ENCODE results near the gene TMEM131. TPM values are rescaled to one million over a fixed set of nuclear protein-coding genes. Genes with fewer than 3 reads are reported as not detected.

The TMEM131 gene
- total and polyA plus RNA-seq, 3 donors from 2014 or later: 35.0 to 54.8 (median 49.6) TPM

GRCh38 chr2:97950329-97951154 lies 45.2 kb downstream of the TMEM131 start:
- H3K4me3 ChIP-seq: no peak overlapping the region
- TF ChIP-seq POLR2A (IDR thresholded peaks at IDR 0.05): no peak
- TF ChIP-seq, protein P1, sequence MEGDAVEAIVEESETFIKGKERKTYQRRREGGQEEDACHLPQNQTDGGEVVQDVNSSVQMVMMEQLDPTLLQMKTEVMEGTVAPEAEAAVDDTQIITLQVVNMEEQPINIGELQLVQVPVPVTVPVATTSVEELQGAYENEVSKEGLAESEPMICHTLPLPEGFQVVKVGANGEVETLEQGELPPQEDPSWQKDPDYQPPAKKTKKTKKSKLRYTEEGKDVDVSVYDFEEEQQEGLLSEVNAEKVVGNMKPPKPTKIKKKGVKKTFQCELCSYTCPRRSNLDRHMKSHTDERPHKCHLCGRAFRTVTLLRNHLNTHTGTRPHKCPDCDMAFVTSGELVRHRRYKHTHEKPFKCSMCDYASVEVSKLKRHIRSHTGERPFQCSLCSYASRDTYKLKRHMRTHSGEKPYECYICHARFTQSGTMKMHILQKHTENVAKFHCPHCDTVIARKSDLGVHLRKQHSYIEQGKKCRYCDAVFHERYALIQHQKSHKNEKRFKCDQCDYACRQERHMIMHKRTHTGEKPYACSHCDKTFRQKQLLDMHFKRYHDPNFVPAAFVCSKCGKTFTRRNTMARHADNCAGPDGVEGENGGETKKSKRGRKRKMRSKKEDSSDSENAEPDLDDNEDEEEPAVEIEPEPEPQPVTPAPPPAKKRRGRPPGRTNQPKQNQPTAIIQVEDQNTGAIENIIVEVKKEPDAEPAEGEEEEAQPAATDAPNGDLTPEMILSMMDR (IDR thresholded peaks at IDR 0.05): no peak
- intact Hi-C loops (cut with DNase I; ENCODE audit: low total_unique reads): no loop called here
- H3K36me3 ChIP-seq (ENCODE audit: low read depth, missing control alignments): no peaks in the 10 kb centered on the region
- no peak overlapping the region for H3K27ac ChIP-seq
- no peaks in the 10 kb centered on the region for H3K27me3 ChIP-seq
- 85% methylated on average over 3 of the region's 3 CpGs for WGBS, 2 donors
- no peak for DNase-seq
- no peaks in the 10 kb centered on the region for H3K9me3 ChIP-seq
- no peaks in the 10 kb centered on the region for H3K4me1 ChIP-seq

DNA sequence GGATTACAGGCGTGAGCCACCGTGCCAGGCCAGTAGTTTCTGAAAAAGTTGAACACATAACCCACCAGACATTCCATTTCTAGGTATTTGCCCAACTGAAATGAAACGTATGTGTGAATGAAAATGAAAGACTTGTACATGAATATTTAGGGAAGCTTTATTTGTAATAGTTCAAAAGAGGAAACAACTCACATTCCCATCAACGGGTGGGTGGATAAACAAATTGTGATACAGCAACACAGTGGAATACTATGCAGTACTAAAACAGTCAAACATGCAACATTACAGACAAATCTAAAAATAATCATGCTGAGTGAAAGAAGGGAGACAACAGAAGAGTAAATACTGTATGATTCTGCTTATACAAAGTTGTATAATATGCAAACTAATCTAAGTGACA lies 46.8 kb downstream of the TMEM131 start:
- WGBS, 2 donors: 78% methylated on average over 4 of the region's 4 CpGs
- intact Hi-C loops (cut with DNase I; ENCODE audit: low total_unique reads): no loop called here
- H3K27ac ChIP-seq: no peak overlapping the region
- DNase-seq: no peak
- no peaks in the 10 kb centered on the region for H3K4me1 ChIP-seq
- no peak for TF ChIP-seq POLR2A (IDR thresholded peaks at IDR 0.05)
- TF ChIP-seq, protein P1 (IDR thresholded peaks at IDR 0.05): no peak
- no peaks in the 10 kb centered on the region for H3K27me3 ChIP-seq
- no peak overlapping the region for H3K4me3 ChIP-seq
- H3K36me3 ChIP-seq (ENCODE audit: low read depth, missing control alignments): no peaks in the 10 kb centered on the region
- no peaks in the 10 kb centered on the region for H3K9me3 ChIP-seq

DNA sequence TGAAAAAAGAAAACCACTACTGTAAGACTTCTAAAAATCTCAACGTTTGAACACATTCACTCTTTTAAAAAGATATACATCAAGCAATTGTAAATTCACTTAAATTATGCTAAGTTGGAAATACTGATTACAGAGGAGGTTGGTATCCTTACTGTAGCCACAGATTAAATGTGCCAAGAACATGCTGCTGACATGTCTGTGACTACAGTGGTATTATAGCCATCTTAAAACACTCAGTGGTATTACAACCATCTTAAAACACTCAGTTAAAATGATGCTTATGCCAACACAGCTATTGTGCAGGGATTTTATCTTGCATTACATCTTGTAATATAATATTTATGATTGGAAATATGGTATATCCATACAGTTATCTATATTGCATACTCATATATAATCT lies 50.0 kb downstream of the TMEM131 start:
- 32 to 44% methylated on average over 1 of the region's 1 CpG for WGBS, 2 donors
- Histone ChIP-seq H3K27ac (no peak overlapping the region), H3K27me3 (no peaks in the 10 kb centered on the region), H3K4me3 (no peak overlapping the region), H3K4me1 (no peaks in the 10 kb centered on the region), H3K36me3 (ENCODE audit: low read depth, missing control alignments) (no peaks in the 10 kb centered on the region), H3K9me3 (no peaks in the 10 kb centered on the region)
- no peak for DNase-seq
- intact Hi-C loops (cut with DNase I; ENCODE audit: low total_unique reads): no loop called here
- TF ChIP-seq, protein P1 (IDR thresholded peaks at IDR 0.05): no peak
- TF ChIP-seq POLR2A (IDR thresholded peaks at IDR 0.05): no peak

DNA sequence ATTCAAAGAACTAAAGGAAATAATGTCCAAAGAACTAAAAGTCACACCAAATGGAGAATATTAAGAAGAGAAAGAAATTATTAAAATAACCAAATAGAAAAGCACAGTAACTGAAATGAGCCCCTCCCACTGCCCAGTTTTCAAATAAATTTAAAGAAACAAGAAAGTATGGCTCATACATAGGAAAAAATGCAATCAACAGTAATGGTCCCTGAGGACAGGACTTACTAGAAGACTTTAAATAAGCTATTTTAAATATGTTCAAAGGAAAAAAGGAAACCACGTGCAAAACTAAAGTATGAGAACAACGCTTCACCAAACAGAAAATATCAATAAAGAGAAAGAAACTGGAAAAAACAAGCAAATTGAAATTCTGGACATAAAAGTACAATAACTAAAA lies 58.9 kb downstream of the TMEM131 start:
- Histone ChIP-seq H3K9me3 (no peaks in the 10 kb centered on the region), H3K4me3 (no peak overlapping the region), H3K36me3 (ENCODE audit: low read depth, missing control alignments) (no peaks in the 10 kb centered on the region), H3K4me1 (peaks cover 12% of the 10 kb centered on the region), H3K27me3 (no peaks in the 10 kb centered on the region), H3K27ac (no peak overlapping the region)
- 81 to 85% methylated on average over 2 of the region's 2 CpGs for WGBS, 2 donors
- TF ChIP-seq POLR2A (IDR thresholded peaks at IDR 0.05): no peak
- TF ChIP-seq, protein P1 (IDR thresholded peaks at IDR 0.05): no peak
- DNase-seq: no peak
- intact Hi-C loops (cut with DNase I; ENCODE audit: low total_unique reads): no loop called here

- no peak for DNase-seq
- WGBS, 2 donors: 63 to 82% methylated on average over 5 of the region's 5 CpGs
- Histone ChIP-seq H3K36me3 (ENCODE audit: low read depth, missing control alignments) (no peaks in the 10 kb centered on the region), H3K4me3 (no peak overlapping the region), H3K4me1 (peaks cover 16% of the 10 kb centered on the region), H3K27me3 (no peaks in the 10 kb centered on the region), H3K27ac (no peak overlapping the region), H3K9me3 (no peaks in the 10 kb centered on the region)
- intact Hi-C loops (cut with DNase I; ENCODE audit: low total_unique reads): no loop called here
- no peak for TF ChIP-seq POLR2A (IDR thresholded peaks at IDR 0.05)
- TF ChIP-seq, protein P1 (IDR thresholded peaks at IDR 0.05): no peak
These were observed 59.5 kb downstream of the TMEM131 start for GRCh38 chr2:97936199-97936598.

All from testis (tissue), 3 donors.